GM12878 (cell line): ENCODE results near the gene PLG.

Experiments
- CTCF ChIP-seq, 3 experiments: IDR thresholded peaks in 2 of 3; conservative IDR thresholded peaks in 1 of 3; 2 replicates each; pipeline ENCODE4 v1.5.1; 2011; ENCODE audit warnings: low read depth in 3 of 3, low read length in 3 of 3, mild to moderate bottlenecking in 3 of 3, control low read depth in 2 of 3, moderate library complexity in 2 of 3, inconsistent platforms in 1 of 3, mixed read lengths in 1 of 3; ENCODE audit not compliant: control insufficient read depth in 2 of 3, insufficient read depth in 1 of 3; ENCODE audit errors: extremely low read depth in 1 of 3
- FOXM1 ChIP-seq: IDR thresholded peaks from 2 replicates; pipeline ENCODE4 v1.6.1; 2012; ENCODE audit warnings: low read depth, mild to moderate bottlenecking, inconsistent platforms, low read length, moderate library complexity
- JUND ChIP-seq: IDR thresholded peaks from 2 replicates; pipeline ENCODE4 v1.6.1; 2012; ENCODE audit warnings: low read depth, mild to moderate bottlenecking, low read length, improper control_type of control experiment, moderate library complexity
- NRF1 ChIP-seq: conservative IDR thresholded peaks from 2 replicates; pipeline ENCODE4 v1.6.1; 2011; ENCODE audit warnings: mild to moderate bottlenecking, low read depth, low read length, improper control_type of control experiment
- PAX8 ChIP-seq: fragments of 450-650 bp; IDR thresholded peaks from 2 replicates; pipeline ENCODE4 v1.6.1; 2017; ENCODE audit warnings: mild to moderate bottlenecking, moderate library complexity
- SMAD5 ChIP-seq: IDR thresholded peaks from 2 replicates; pipeline ENCODE4 v1.6.1; 2016; ENCODE audit warnings: antibody characterized with exemption, low read depth
- YBX1 ChIP-seq: fragments of 450-650 bp; IDR thresholded peaks from 2 replicates; pipeline ENCODE4 v1.6.1; 2016; ENCODE audit warnings: antibody characterized with exemption
- YY1 ChIP-seq: IDR thresholded peaks from 2 replicates; pipeline ENCODE4 v1.6.1; 2011; ENCODE audit warnings: low read depth, mild to moderate bottlenecking, low read length
- ZNF24 ChIP-seq: fragments of 450-650 bp; IDR thresholded peaks from 2 replicates; pipeline ENCODE4 v1.6.1; 2017; ENCODE audit warnings: antibody characterized with exemption, mild to moderate bottlenecking

DNA sequence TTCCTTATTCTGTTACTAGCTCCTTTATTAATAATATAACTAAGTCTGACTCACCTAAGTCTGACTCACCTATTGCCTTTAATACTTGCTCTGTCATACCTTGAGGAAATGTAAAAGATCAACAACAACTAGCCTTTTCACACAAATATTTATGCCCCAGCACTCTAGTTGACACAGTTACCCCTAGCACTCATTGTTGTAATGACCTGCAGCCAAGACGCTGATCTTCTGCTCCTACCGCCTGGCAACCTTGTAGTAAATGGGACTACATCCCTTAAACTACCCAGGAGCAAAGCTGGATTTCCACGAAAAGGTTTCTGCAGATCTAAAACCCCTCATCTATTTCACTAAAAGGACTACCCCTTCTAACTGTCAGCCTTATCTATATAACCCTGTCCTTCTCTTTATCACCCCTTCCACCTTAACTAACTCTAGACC lies 90.0 kb downstream of the PLG start:
- no peak for TF ChIP-seq CTCF (IDR thresholded peaks at IDR 0.05 in 2 of 3, conservative IDR thresholded peaks at IDR 0.05 in 1 of 3; ENCODE audit: control insufficient read depth in 2 of 3, extremely low read depth in 1 of 3, insufficient read depth in 1 of 3, low read depth in 3 of 3, low read length in 3 of 3)
- no peak for TF ChIP-seq SMAD5
- TF ChIP-seq JUND: no peak
- no peak for TF ChIP-seq FOXM1
- TF ChIP-seq NRF1: no peak
- no peak for TF ChIP-seq YY1
- TF ChIP-seq ZNF24: no peak
- TF ChIP-seq YBX1: no peak
- TF ChIP-seq PAX8: no peak
